Body of pancreas (tissue), 4 donors: ENCODE measurements around the gene CXADR. TPM values are rescaled to one million over a fixed set of nuclear protein-coding genes. Genes with fewer than 3 reads are reported as not detected.
"Not testable (repeated sequence)": the region's sequence is repeated elsewhere in the genome, so short reads cannot be mapped to it uniquely, and the experiment has no call there.

Experiments used
- ATAC-seq: fragments of 150-250 bp; one replicate; pipeline ENCODE4 v1.9.1; 2016
- DNase-seq, 4 donors: peaks; one replicate each; pipeline ENCODE4 v3.0.0-alpha.2; 2019
- H3K27ac ChIP-seq, 4 donors: fragments of 200-600 bp; sonication (generic); 1 replicate in 3 of 4; 2 replicates in 1 of 4; pipeline versions ENCODE4 v1.5.1 to v1.6.1; 2016 to 2019; ENCODE audit warnings: mild to moderate bottlenecking in 1 of 4, mixed read lengths in 1 of 4, moderate library complexity in 1 of 4
- H3K27me3 ChIP-seq, 2 donors: fragments of 200-600 bp; sonication (generic); one replicate each; pipeline ENCODE4 v1.6.0; 2016; ENCODE audit warnings: mild to moderate bottlenecking in 1 of 2
- H3K36me3 ChIP-seq, 2 donors: fragments of 200-600 bp; sonication (generic); replicated peaks in 1 of 2; 2 replicates each; pipeline ENCODE4 v1.5.1; 2016; ENCODE audit warnings: low read depth in 2 of 2; ENCODE audit not compliant: insufficient read depth in 1 of 2
- H3K4me1 ChIP-seq: fragments of 200-600 bp; sonication (generic); one replicate; pipeline ENCODE4 v1.6.0; 2016
- H3K4me3 ChIP-seq, 2 donors: fragments of 200-600 bp; sonication (generic); 1 replicate in 1 of 2; 2 replicates in 1 of 2; pipeline ENCODE4 v1.5.1; 2016 to 2019
- H3K9me3 ChIP-seq, 3 donors: fragments of 200-600 bp; sonication (generic); 1 replicate in 2 of 3; 2 replicates in 1 of 3; pipeline ENCODE4 v1.5.1; 2016
- CTCF ChIP-seq, 7 experiments: fragments of 450-650 bp in 4 of 7; fragments of 200-600 bp in 3 of 7; sonication (generic) in 3 of 7; IDR thresholded peaks; one replicate each; pipeline ENCODE4 v1.5.1; 2016 to 2019; ENCODE audit warnings: antibody characterized with exemption in 7 of 7
- POLR2A ChIP-seq, 3 donors: fragments of 450-650 bp; IDR thresholded peaks; one replicate each; pipeline ENCODE4 v1.6.1; 2016; ENCODE audit warnings: antibody characterized with exemption in 3 of 3, mild to moderate bottlenecking in 2 of 3
- WGBS, 2 donors: methylation state at CpG; one replicate each; pipeline ENCODE4 v1.1.5; 2017; 5-methylcytosine and 5-hydroxymethylcytosine counted together
- intact Hi-C: fragments of 100-400 bp; cut with DNase I; formaldehyde crosslinking; loops from one replicate; pipeline ENCODE4 v1.15.1; 2023
- total RNA-seq, 2 donors: library from RNA; depleted of rRNA; stranded (reverse); fragments of >200 nt; gene quantifications; one replicate each; pipeline ENCODE4 v1.1.0, GENCODE V29; 2016

The CXADR gene
- total RNA-seq, 2 donors from 2014 or later, result 28.8 to 41.9 TPM

GRCh38 chr21:17479606-17480005, 33.2 kb upstream of the CXADR start:
- Histone ChIP-seq H3K4me3 (no peak overlapping the region), H3K9me3 (no peaks in the 10 kb centered on the region), H3K4me1 (peaks cover 15% of the 10 kb centered on the region), H3K27me3 (no peaks in the 10 kb centered on the region), H3K36me3 (no peaks in the 10 kb centered on the region), H3K27ac (no peak overlapping the region)
- intact Hi-C loops, result no loop called here
- DNase-seq, result no peak
- ATAC-seq, result no peak
- WGBS, 2 donors, result 93% methylated on average over 2 of the region's 2 CpGs
- TF ChIP-seq POLR2A (IDR thresholded peaks at IDR 0.05), result no peak
- TF ChIP-seq CTCF (IDR thresholded peaks at IDR 0.05), result no peak

- TF ChIP-seq CTCF (IDR thresholded peaks at IDR 0.05) (no peak), POLR2A (IDR thresholded peaks at IDR 0.05) (no peak)
- H3K27me3 ChIP-seq, result no peaks in the 10 kb centered on the region
- H3K27ac ChIP-seq, result no peak overlapping the region
- 72 to 80% methylated on average over 1 of the region's 1 CpG for WGBS, 2 donors
- intact Hi-C loops, result no loop called here
- no peaks in the 10 kb centered on the region for H3K4me1 ChIP-seq
- H3K36me3 ChIP-seq, result no peaks in the 10 kb centered on the region
- DNase-seq (no peak), ATAC-seq (no peak)
- H3K9me3 ChIP-seq, result no peaks in the 10 kb centered on the region
- H3K4me3 ChIP-seq, result no peak overlapping the region
Observed at GRCh38 chr21:17482928-17483327, 29.9 kb upstream of the CXADR start.

- peaks cover 5% of the 10 kb centered on the region for H3K4me1 ChIP-seq
- H3K27me3 ChIP-seq, result no peaks in the 10 kb centered on the region
- no peak overlapping the region for H3K4me3 ChIP-seq
- DNase-seq, result no peak
- intact Hi-C loops, result no loop called here
- no peaks in the 10 kb centered on the region for H3K9me3 ChIP-seq
- H3K36me3 ChIP-seq, result no peaks in the 10 kb centered on the region
- no peak for TF ChIP-seq POLR2A (IDR thresholded peaks at IDR 0.05)
- no peak for TF ChIP-seq CTCF (IDR thresholded peaks at IDR 0.05)
- no peak for ATAC-seq
- no peak overlapping the region for H3K27ac ChIP-seq
Observed at GRCh38 chr21:17488620-17489019, 24.2 kb upstream of the CXADR start.

GRCh38 chr21:17489565-17489964, 23.3 kb upstream of the CXADR start:
- ATAC-seq, result peak; percentile 100
- H3K9me3 ChIP-seq, H3K4me3 ChIP-seq, H3K27me3 ChIP-seq, H3K36me3 ChIP-seq, intact Hi-C loops, H3K4me1 ChIP-seq: not testable (repeated sequence)
- 43 to 50% methylated on average over 3 of the region's 3 CpGs for WGBS, 2 donors
- H3K27ac ChIP-seq, result peak overlapping the region in 1 of 4 donors; percentile 56
- DNase-seq, result peak; percentile 34 to 69 (median 62)

- Histone ChIP-seq H3K27me3 (no peaks in the 10 kb centered on the region), H3K9me3 (no peaks in the 10 kb centered on the region), H3K27ac (no peak overlapping the region), H3K4me1 (peaks cover 5% of the 10 kb centered on the region), H3K36me3 (no peaks in the 10 kb centered on the region), H3K4me3 (no peak overlapping the region)
- TF ChIP-seq POLR2A (IDR thresholded peaks at IDR 0.05) (no peak), CTCF (IDR thresholded peaks at IDR 0.05) (no peak)
- intact Hi-C loops, result no loop called here
- ATAC-seq (no peak), DNase-seq (peak in 2 of 4 donors; percentile 31 to 71)
- 27 to 39% methylated on average over 7 of the region's 7 CpGs for whole genome bisulfite sequencing, 2 donors
Observed at GRCh38 chr21:17491716-17492414, 21.0 kb upstream of the CXADR start.
